ENCODE results near the gene FAM163B. TPM values are rescaled to one million over a fixed set of nuclear protein-coding genes. Genes with fewer than 3 reads are reported as not detected.

Gene FAM163B
- total RNA-seq, 1 donor = not detected

GRCh38 chr9:133579601-133580418, 29.4 kb downstream of the FAM163B start:
- peaks cover 17% of the 10 kb centered on the region for H3K27me3 ChIP-seq (ENCODE audit: insufficient read depth, low read length)
- H2AFZ ChIP-seq (ENCODE audit: low read length) = no peak overlapping the region

GRCh38 chr9:133578524-133579441, 30.4 kb downstream of the FAM163B start:
- H3K27ac ChIP-seq (ENCODE audit: low read depth, low read length) = no peak overlapping the region
- no peaks in the 10 kb centered on the region for H3K79me2 ChIP-seq (ENCODE audit: insufficient read depth, low read length)
- no peaks in the 10 kb centered on the region for H4K20me1 ChIP-seq (ENCODE audit: insufficient read depth, low read length)
- H2AFZ ChIP-seq (ENCODE audit: low read length) = no peak overlapping the region
- DNase-seq (ENCODE audit: insufficient read length, low spot score, missing footprints) = no peak
- peaks cover 9% of the 10 kb centered on the region for H3K27me3 ChIP-seq (ENCODE audit: insufficient read depth, low read length)
- H3K4me3 ChIP-seq (ENCODE audit: insufficient read depth, low read length) = no peak overlapping the region
- no peaks in the 10 kb centered on the region for H3K4me1 ChIP-seq (ENCODE audit: insufficient read depth, low read length)
- H3K4me2 ChIP-seq (ENCODE audit: insufficient read depth, low read length) = no peak overlapping the region
- H3K36me3 ChIP-seq (ENCODE audit: insufficient read depth, low read length) = no peaks in the 10 kb centered on the region
- no peak for TF ChIP-seq CTCF (IDR thresholded peaks at IDR 0.05; ENCODE audit: extremely low read depth, low read depth, low read length)
- no peaks in the 10 kb centered on the region for H3K9me3 ChIP-seq (ENCODE audit: low read depth, low read length)

More at GRCh38 chr9:133579601-133580418, 29.4 kb downstream of the FAM163B start:
- no peak for DNase-seq (ENCODE audit: insufficient read length, low spot score, missing footprints)
- H3K79me2 ChIP-seq (ENCODE audit: insufficient read depth, low read length) = no peaks in the 10 kb centered on the region
- H3K27ac ChIP-seq (ENCODE audit: low read depth, low read length) = no peak overlapping the region
- no peaks in the 10 kb centered on the region for H4K20me1 ChIP-seq (ENCODE audit: insufficient read depth, low read length)
- no peaks in the 10 kb centered on the region for H3K36me3 ChIP-seq (ENCODE audit: insufficient read depth, low read length)
- H3K4me2 ChIP-seq (ENCODE audit: insufficient read depth, low read length) = no peak overlapping the region
- H3K9me3 ChIP-seq (ENCODE audit: low read depth, low read length) = no peaks in the 10 kb centered on the region
- H3K4me1 ChIP-seq (ENCODE audit: insufficient read depth, low read length) = no peaks in the 10 kb centered on the region
- TF ChIP-seq CTCF (IDR thresholded peaks at IDR 0.05; ENCODE audit: extremely low read depth, low read depth, low read length) = no peak
- no peak overlapping the region for H3K4me3 ChIP-seq (ENCODE audit: insufficient read depth, low read length)

- TF ChIP-seq CTCF (IDR thresholded peaks at IDR 0.05; ENCODE audit: extremely low read depth, low read depth, low read length) = no peak
- Histone ChIP-seq H3K4me3 (ENCODE audit: insufficient read depth, low read length) (no peak overlapping the region), H4K20me1 (ENCODE audit: insufficient read depth, low read length) (no peaks in the 10 kb centered on the region), H3K27me3 (ENCODE audit: insufficient read depth, low read length) (peaks cover under 1% of the 10 kb centered on the region), H2AFZ (ENCODE audit: low read length) (no peak overlapping the region), H3K4me2 (ENCODE audit: insufficient read depth, low read length) (no peak overlapping the region), H3K4me1 (ENCODE audit: insufficient read depth, low read length) (no peaks in the 10 kb centered on the region), H3K79me2 (ENCODE audit: insufficient read depth, low read length) (no peaks in the 10 kb centered on the region), H3K27ac (ENCODE audit: low read depth, low read length) (no peak overlapping the region), H3K9me3 (ENCODE audit: low read depth, low read length) (no peaks in the 10 kb centered on the region), H3K36me3 (ENCODE audit: insufficient read depth, low read length) (no peaks in the 10 kb centered on the region)
- DNase-seq (ENCODE audit: insufficient read length, low spot score, missing footprints) = no peak
Observed at GRCh38 chr9:133577737-133578112, 31.5 kb downstream of the FAM163B start.
